Hepatocyte (in vitro differentiated cells): ENCODE measurements around the gene KCNK13.

Experiments
- CTCF ChIP-seq: fragments of 200-600 bp; sonication (generic); IDR thresholded peaks from 2 replicates; pipeline ENCODE4 v1.5.1; 2016; ENCODE audit warnings: antibody characterized with exemption, mild to moderate bottlenecking; ENCODE audit not compliant: poor library complexity
- EZH2 ChIP-seq: fragments of 200-600 bp; sonication (generic); IDR thresholded peaks from 2 replicates; pipeline ENCODE4 v1.6.1; 2016; ENCODE audit warnings: antibody characterized with exemption, mild to moderate bottlenecking, borderline replicate concordance
- EZH2phosphoT487 ChIP-seq: fragments of 200-600 bp; sonication (generic); IDR thresholded peaks from one replicate; pipeline ENCODE4 v1.6.1; 2018; ENCODE audit warnings: antibody characterized with exemption, mild to moderate bottlenecking, low read depth, moderate library complexity; ENCODE audit not compliant: unreplicated experiment, severe bottlenecking

GRCh38 chr14:90060965-90061684, 669 bp upstream of the KCNK13 start:
- no peak for TF ChIP-seq CTCF
- peak; percentile 41 for TF ChIP-seq EZH2
- TF ChIP-seq EZH2phosphoT487, result no peak
